SKM-1 treated with dmso at 0.1 percent for 144 hours (cell line): Measurements from ENCODE around the gene RAPGEF4.
"Not testable (repeated sequence)": the region's sequence is repeated elsewhere in the genome, so short reads cannot be mapped to it uniquely, and the experiment has no call there.

Experiments used
- DNase-seq: peaks from one replicate; lab custom pipeline; 2025; ENCODE audit not compliant: unreplicated experiment; lab: John Stamatoyannopoulos, UW

Gene RAPGEF4

DNA sequence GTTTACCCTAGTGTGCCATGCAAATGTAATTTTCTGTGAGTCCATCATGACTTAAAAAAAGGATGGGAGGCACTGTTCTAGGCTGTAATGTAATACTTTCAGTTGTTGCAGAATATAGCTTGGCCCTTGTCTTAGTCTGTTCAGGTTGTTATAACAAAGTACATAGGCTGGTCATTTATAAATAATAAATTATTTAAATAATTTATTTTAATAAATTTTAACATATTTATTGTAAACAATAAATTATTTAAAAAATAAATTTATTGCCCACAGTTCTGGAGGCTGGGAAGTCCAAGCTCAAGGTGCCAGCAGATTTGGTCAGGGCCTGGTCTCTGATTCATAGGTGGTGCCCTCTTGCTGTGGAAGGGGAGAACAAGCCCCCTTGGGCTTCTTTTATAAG is 35.2 kb downstream of the RAPGEF4 start:
- no peak for DNase-seq

DNA sequence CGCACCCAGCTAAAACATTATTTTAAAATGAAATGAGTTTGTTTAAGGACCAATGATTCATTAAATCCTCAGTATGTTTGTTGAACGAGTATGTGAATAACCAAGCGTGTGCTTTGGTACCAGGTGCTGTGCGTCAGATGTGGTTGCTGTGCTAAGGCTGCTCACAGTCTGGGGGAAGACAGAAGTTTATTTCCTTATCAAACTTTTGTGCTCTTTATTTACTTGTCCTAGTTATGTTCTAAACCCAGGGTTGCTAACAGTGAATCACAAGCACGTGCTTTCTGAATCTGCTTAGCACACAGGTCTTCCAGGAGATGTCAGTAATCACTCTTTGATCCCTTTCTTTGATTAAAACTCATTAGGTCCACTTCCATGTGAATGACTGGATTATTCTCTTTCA is 37.0 kb downstream of the RAPGEF4 start:
- no peak for DNase-seq

DNA sequence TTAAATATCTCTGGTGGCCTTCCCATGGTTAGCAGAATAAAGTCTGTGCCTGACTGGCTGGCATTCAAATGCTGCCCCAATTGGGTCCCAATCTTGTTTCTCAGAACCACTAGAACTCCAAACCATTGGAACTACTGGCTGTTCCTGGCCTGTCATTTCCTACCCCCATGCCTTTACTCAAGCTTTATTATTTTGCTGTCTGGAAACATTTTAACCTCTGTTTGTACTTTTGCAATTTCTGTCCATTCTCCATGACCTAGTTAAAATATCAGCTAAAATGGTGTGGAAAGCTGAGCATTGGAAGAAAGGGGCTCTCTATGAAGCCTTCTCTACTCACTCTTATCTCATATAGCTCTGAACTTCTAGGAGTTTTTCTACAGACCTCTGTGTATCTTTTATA is 38.7 kb downstream of the RAPGEF4 start:
- DNase-seq: no peak

GRCh38 chr2:172775319-172775718 is 39.7 kb downstream of the RAPGEF4 start:
- DNase-seq: no peak

DNA sequence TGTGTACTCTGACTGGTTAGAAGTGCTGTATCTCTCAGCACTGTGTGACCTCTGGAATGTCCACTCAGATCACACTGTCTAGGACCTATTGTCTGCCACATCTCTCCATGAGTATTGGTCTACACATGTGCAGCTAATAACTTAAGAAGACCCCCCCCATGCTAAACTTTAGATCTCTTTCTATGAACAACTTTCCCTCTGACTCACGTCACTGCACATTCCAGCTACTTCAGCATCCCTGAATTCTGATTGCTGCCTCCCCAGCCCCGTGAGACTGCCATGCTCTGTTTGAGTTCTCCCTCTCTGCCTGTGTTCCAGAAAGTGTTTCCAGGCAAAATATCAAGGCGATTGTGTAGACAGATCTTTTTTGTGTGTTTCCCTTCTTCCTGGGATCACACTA is 41.8 kb downstream of the RAPGEF4 start:
- no peak for DNase-seq

DNA sequence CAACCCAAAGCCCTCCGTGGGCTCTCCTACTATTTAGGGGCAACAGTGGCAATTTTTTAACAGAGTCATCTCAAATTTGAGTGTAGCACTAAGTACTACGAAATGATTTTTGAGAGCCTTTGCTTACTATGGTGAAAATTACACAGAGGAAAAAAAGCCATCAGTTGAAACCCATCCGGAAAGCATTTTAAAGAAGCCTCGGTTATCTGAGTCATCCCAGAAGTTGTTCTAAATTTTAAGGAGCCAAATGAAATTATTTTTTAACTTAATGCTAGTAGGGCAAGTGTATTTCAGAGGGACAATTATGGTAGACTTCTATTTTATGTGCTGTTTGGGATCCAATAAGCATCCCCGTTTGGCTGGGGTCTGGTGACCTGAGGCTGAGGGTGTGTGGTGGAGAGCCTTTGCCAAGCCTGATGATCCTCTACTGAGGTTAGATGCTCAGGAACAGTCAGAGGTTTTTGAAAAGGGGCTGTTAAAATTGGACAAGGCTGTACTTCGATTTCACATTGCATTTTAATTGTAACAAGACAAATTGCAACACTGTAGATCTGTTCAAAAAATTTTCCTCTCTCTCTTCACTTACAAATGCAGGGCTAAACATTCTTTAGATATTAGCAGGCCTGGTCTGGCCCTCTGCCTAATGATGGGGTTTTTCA is 47.0 kb downstream of the RAPGEF4 start:
- no peak for DNase-seq

DNA sequence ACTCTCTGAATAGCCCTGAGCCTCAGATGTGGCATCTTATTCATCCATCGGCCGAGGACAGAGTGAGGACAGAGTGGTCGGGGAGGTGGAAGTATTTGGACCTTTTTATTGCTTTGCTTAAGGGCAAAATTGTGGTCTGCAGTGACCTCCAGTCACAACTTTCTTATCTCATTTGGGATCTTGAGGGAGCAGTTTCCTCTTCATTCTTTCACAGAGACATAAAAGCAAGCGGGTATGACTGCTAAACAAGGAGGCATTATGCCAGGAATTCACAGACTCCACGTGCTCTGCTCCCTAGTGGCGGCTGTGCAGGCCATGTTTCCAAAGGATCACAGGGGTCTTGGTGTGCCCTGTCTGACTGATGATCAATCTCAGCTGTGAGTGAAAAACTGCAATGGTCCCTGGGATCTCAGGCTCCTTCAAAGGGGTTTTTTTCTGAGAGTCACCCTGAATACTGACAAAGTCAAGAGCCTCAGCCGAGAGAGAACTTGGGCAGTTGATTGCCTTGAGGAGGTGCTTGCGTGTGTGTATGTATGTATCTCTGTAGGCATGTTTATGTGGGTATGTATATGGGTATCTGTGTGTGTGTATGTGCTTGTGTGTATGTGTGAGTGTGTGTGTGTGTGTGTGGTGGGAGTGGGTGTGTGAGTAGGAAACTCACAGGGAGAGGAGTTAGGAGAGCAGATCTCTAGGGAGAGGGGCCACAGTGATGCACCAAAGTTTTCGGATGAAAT is 47.7 kb downstream of the RAPGEF4 start:
- no peak for DNase-seq

- DNase-seq: no peak
Observed at GRCh38 chr2:172788871-172789270, 53.2 kb downstream of the RAPGEF4 start.

DNA sequence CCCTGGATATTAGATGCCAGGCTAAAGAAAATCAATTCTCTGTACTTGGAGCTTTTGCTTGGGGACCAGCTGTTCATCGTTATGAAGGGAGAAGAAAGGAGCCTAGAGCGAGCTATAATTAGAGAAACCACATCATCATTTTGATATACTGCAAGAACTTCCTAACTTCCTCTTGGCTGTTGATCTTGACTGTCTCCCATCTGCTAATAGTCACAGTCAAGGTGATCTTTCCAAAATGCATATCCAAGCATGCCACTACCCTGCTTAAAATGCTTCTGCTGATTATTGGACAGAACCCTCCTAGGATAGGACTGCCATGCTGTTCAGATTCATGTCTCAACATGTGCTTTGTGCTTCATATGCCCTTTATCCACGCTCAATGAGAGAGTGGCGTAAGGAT is 54.8 kb downstream of the RAPGEF4 start:
- peak; percentile 29 for DNase-seq

DNA sequence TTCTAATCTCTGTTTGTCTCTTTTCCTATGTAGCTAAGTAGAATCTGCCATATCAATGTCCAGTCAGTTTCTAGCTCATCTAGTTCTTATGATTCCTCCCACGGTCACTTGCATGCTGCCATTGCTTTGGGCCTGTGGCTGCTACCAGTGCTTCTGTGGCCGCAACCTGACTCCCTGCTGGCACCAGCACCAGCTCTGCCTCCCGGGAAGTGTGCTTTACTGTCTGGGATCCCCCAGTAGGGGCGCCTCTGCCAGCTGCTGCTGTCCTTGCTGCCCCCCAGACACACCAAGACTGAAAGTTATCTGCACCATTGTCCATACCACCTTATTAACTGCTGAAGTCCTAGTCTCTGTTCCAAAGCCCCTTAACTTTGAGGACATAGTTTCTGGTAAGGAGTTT is 56.3 kb downstream of the RAPGEF4 start:
- DNase-seq: no peak

DNA sequence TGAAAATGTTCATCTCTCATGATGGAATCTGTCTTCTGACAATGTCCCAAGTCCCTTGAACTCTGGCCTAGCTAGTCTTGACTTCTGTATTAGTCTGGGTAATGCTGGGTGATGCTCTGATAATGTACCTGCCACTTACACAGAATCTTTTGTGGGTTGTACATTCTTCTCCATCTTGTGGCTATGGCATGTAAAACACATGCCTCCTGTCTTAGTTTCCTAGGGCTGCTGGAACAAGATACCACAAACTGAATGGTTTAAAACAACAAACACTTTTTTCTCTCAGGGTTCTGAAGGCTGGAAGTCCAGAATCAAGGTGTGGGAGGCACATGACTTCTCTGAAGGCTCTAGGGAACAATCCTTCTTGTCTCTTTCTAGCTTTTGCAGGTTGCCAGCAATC is 57.1 kb downstream of the RAPGEF4 start:
- no peak for DNase-seq

- DNase-seq: not testable (repeated sequence)
Observed at GRCh38 chr2:172803308-172803707, 67.7 kb downstream of the RAPGEF4 start.

GRCh38 chr2:172804423-172804822 is 68.8 kb downstream of the RAPGEF4 start:
- no peak for DNase-seq

GRCh38 chr2:172806493-172806892 is 70.8 kb downstream of the RAPGEF4 start:
- DNase-seq: peak; percentile 54

DNA sequence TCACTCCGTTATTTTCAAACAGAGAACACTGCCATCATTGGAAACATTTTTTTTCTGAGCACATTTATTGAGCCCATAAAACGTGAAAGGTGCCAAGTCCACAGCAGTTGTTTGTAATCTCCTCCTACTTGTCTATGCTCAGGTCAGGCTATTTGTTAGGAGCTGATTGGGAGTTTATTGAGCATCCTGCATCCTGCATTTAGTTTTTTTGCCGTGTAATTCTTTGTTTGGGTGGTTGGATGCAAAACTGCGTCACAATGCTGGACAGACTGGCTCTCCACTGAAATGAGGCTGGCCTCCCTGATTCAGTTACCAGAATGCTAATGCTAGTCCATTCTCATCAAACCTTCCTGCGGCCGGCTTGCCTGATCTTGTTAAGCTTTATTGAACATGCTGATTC is 71.4 kb downstream of the RAPGEF4 start:
- DNase-seq: no peak

DNA sequence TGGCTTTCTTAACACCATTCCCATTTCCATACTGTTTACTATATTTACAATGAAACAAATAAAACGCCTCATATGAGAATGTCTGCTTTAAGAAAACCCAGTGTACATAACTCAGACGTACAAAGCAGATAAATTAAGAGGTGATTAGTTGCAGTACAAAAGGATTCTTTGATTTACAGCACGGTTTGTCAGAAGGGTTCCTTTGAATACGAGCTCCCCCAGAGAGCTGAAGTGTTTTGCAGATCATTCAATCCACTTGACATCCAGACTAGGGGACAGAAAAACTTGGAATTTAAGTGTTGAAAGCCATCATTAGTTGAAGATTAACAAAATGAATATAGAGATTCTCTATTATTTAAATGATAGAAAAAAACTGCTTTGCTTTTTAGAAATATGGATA is 72.5 kb downstream of the RAPGEF4 start:
- no peak for DNase-seq

GRCh38 chr2:172811027-172811426 is 75.4 kb downstream of the RAPGEF4 start:
- DNase-seq: no peak

DNA sequence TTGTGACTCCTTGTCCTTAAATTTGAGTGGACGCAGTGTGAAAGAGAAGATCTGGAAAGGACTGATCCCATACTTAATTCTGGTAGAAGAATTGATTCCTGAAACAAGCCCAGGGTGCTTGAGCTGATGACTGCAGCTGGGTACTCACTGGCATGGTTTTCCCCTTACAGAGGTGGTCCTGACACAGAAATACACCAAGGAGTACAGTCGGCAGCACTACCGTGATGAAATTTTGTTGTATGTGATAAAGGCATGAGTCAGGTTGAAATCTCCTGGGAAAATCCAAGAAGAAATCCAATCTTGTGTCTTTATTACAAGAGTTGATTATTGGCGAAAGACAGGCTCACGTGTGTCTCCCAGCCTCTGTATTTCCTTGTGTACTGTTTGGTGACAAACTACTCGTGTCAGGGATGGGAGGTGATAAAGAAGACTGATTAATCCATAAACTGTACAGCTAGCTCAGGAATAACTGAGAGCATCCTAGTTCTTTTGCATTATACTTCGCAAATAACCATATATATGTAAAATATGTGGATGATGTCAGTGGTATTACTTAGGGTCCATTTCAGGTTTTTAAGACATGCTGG is 76.6 kb downstream of the RAPGEF4 start:
- DNase-seq: no peak

DNA sequence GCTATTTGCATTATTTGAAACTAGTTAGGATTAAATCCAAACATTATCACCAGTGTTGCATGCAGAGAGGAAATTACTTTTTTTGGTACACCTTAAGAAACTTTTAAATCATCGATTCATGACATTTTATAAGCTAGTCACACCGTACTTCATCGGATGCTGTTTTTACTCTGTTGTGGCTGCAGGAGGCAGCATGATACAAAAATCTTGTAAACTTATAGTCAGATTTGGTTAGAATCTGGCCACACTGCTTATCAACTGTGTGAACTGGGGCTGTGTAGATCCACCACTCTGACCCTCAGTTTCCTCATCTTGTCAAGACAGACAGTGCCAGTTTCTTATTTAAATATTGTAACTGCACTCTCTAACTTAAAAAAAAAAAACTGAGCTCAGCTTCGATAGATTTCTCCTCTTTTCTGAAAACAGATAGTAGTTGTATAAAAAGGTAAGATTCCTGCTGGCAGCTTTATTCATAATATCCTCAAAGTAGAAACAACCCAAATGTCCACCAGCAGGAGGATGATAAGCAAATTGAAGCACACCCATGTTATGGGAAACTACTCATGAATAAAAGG is 77.8 kb downstream of the RAPGEF4 start:
- no peak for DNase-seq

- no peak for DNase-seq
Observed at GRCh38 chr2:172817411-172817810, 81.8 kb downstream of the RAPGEF4 start.

- no peak for DNase-seq
Observed at GRCh38 chr2:172819943-172820342, 84.3 kb downstream of the RAPGEF4 start.
